H1 (cell line): ENCODE results near the gene TRIOBP. TPM values are rescaled to one million over a fixed set of nuclear protein-coding genes. Genes with fewer than 3 reads are reported as not detected.
A peak's percentile ranks its signal among the peaks of the same experiment; 100 is the strongest.

Experiments used
- CTCF ChIA-PET: fragments of 300-600 bp; sonication (Branson Sonifier 250); formaldehyde crosslinking; loops from one replicate; lab custom pipeline; 2021; ENCODE audit not compliant: partially characterized antibody; lab: Charles Lee
- POLR2A ChIA-PET: fragments of 300-600 bp; sonication (Branson Sonifier 250); formaldehyde crosslinking; loops from one replicate; lab custom pipeline; 2021; ENCODE audit warnings: inconsistent platforms; ENCODE audit not compliant: partially characterized antibody; lab: Charles Lee
- DNase-seq, 2 experiments: peaks; one replicate each; pipeline versions ENCODE4 v3.0.0 to v3.0.0-alpha.2; 2010 to 2022; ENCODE audit warnings: low spot score in 2 of 2, low read depth in 1 of 2, mixed read lengths in 1 of 2
- FAIRE-seq: peaks from 2 replicates; lab custom pipeline; 2011; peaks lifted over from hg19 to GRCh38; lab: Jason Lieb, UNC
- H2AFZ ChIP-seq: 2 replicates; pipeline ENCODE4 v1.8.1; 2012; ENCODE audit warnings: low read length, inconsistent platforms
- H2AK5ac ChIP-seq: 2 replicates; pipeline ENCODE4 v1.6.1; 2013; ENCODE audit warnings: low read depth, low read length
- H2BK120ac ChIP-seq: replicated peaks from 2 replicates; pipeline ENCODE3; 2013; ENCODE audit warnings: low read depth, low read length, inconsistent platforms
- H2BK12ac ChIP-seq: 2 replicates; pipeline ENCODE4 v1.6.1; 2013; ENCODE audit warnings: low read depth, low read length
- H2BK15ac ChIP-seq: 2 replicates; pipeline ENCODE4 v1.6.1; 2013; ENCODE audit warnings: low read length
- H2BK20ac ChIP-seq: 2 replicates; pipeline ENCODE4 v1.6.1; 2013; ENCODE audit warnings: low read length
- H2BK5ac ChIP-seq: 2 replicates; pipeline ENCODE4 v1.6.1; 2013; ENCODE audit warnings: low read depth, low read length
- H3K14ac ChIP-seq: 2 replicates; pipeline ENCODE4 v1.6.1; 2013; ENCODE audit warnings: inconsistent platforms; ENCODE audit not compliant: insufficient read length
- H3K18ac ChIP-seq: 2 replicates; pipeline ENCODE4 v1.6.1; 2013; ENCODE audit warnings: low read length; ENCODE audit errors: extremely low read depth
- H3K23ac ChIP-seq: 2 replicates; pipeline ENCODE4 v1.6.1; 2013; ENCODE audit warnings: inconsistent platforms; ENCODE audit not compliant: insufficient read length
- H3K23me2 ChIP-seq: 2 replicates; pipeline ENCODE4 v1.6.1; 2013; ENCODE audit warnings: low read depth, low read length
- H3K27ac ChIP-seq: 2 replicates; pipeline ENCODE4 v1.6.1; 2011; ENCODE audit warnings: low read depth, low read length, inconsistent platforms
- H3K27me3 ChIP-seq, 4 experiments: replicated peaks in 1 of 4; 1 replicate in 1 of 4; 2 replicates in 3 of 4; pipeline versions ENCODE4 v1.6.1 to v1.8.1; 2011 to 2013; ENCODE audit warnings: low read length in 3 of 4, mild to moderate bottlenecking in 3 of 4, inconsistent platforms in 2 of 4, mixed read lengths in 2 of 4, moderate library complexity in 1 of 4; ENCODE audit not compliant: control insufficient read depth in 3 of 4, insufficient read depth in 3 of 4; ENCODE audit errors: extremely low read depth in 1 of 4
- H3K36me3 ChIP-seq, 4 experiments: 2 replicates each; pipeline versions ENCODE4 v1.6.1 to v1.8.1; 2011 to 2013; ENCODE audit warnings: mild to moderate bottlenecking in 4 of 4, low read length in 3 of 4, moderate library complexity in 2 of 4, control low read depth in 1 of 4, inconsistent platforms in 1 of 4; ENCODE audit not compliant: insufficient read depth in 4 of 4, control insufficient read depth in 2 of 4
- H3K4ac ChIP-seq: replicated peaks from 2 replicates; pipeline ENCODE3; 2013; ENCODE audit warnings: low read length, low read depth, mixed read lengths, inconsistent platforms; ENCODE audit not compliant: insufficient read length
- H3K4me1 ChIP-seq, 4 experiments: replicated peaks in 1 of 4; 1 replicate in 1 of 4; 2 replicates in 3 of 4; pipeline versions ENCODE4 v1.6.1 to v1.8.1; 2011 to 2013; ENCODE audit warnings: low read length in 3 of 4, inconsistent platforms in 2 of 4, mixed read lengths in 1 of 4; ENCODE audit not compliant: insufficient read depth in 4 of 4, control insufficient read depth in 3 of 4
- H3K4me2 ChIP-seq, 2 experiments: 2 replicates each; pipeline versions ENCODE4 v1.6.1 to v1.8.1; 2011 to 2013; ENCODE audit warnings: low read depth in 2 of 2, low read length in 2 of 2, control low read depth in 1 of 2, inconsistent platforms in 1 of 2, mild to moderate bottlenecking in 1 of 2; ENCODE audit not compliant: insufficient read depth in 1 of 2
- H3K4me3 ChIP-seq, 4 experiments: fragments of 200-600, 300-600 bp in 1 of 4; sonication (generic), shearing (Covaris generic), sonication (Bioruptor Twin) in 1 of 4; 2 replicates each; pipeline versions ENCODE4 v1.5.1 to v1.8.1; 2011 to 2016; ENCODE audit warnings: low read length in 4 of 4, low read depth in 3 of 4, control low read depth in 2 of 4, inconsistent platforms in 2 of 4, mild to moderate bottlenecking in 2 of 4, mixed read lengths in 1 of 4, moderate library complexity in 1 of 4; ENCODE audit not compliant: insufficient read depth in 2 of 4; ENCODE audit errors: extremely low read depth in 1 of 4
- H3K56ac ChIP-seq: replicated peaks from 2 replicates; pipeline ENCODE3; 2013; ENCODE audit warnings: low read depth, mild to moderate bottlenecking, mixed read lengths, low read length, inconsistent platforms; ENCODE audit not compliant: insufficient read length
- H3K79me1 ChIP-seq: 2 replicates; pipeline ENCODE4 v1.6.1; 2013; ENCODE audit warnings: low read depth, low read length, control low read depth
- H3K79me2 ChIP-seq, 2 experiments: 2 replicates each; pipeline versions ENCODE4 v1.6.1 to v1.8.1; 2012 to 2013; ENCODE audit warnings: low read length in 2 of 2, mild to moderate bottlenecking in 2 of 2, inconsistent platforms in 1 of 2; ENCODE audit not compliant: insufficient read depth in 2 of 2, control insufficient read depth in 1 of 2
- H3K9ac ChIP-seq, 4 experiments: replicated peaks in 1 of 4; 1 replicate in 1 of 4; 2 replicates in 3 of 4; pipeline versions ENCODE4 v1.6.1 to v1.8.1; 2011 to 2013; ENCODE audit warnings: low read depth in 3 of 4, low read length in 3 of 4, control low read depth in 2 of 4, mild to moderate bottlenecking in 2 of 4, moderate library complexity in 2 of 4, inconsistent platforms in 1 of 4; ENCODE audit errors: extremely low read depth in 1 of 4
- H3K9me3 ChIP-seq, 2 experiments: 2 replicates each; pipeline versions ENCODE4 v1.6.1 to v1.8.1; 2012 to 2013; ENCODE audit warnings: mild to moderate bottlenecking in 2 of 2, moderate library complexity in 2 of 2, control low read depth in 1 of 2, inconsistent platforms in 1 of 2, low read depth in 1 of 2, low read length in 1 of 2, mixed read lengths in 1 of 2; ENCODE audit not compliant: insufficient read depth in 2 of 2
- H4K20me1 ChIP-seq, 2 experiments: replicated peaks in 1 of 2; 2 replicates each; pipeline versions ENCODE3 to v1.8.1; 2011 to 2013; ENCODE audit warnings: inconsistent platforms in 2 of 2, low read length in 2 of 2, mild to moderate bottlenecking in 1 of 2; ENCODE audit not compliant: insufficient read depth in 2 of 2, control insufficient read depth in 1 of 2
- H4K5ac ChIP-seq: 2 replicates; pipeline ENCODE4 v1.6.1; 2013; ENCODE audit warnings: low read length, low read depth, mixed read lengths, inconsistent platforms; ENCODE audit not compliant: insufficient read length
- H4K8ac ChIP-seq: 2 replicates; pipeline ENCODE4 v1.8.0; 2013; ENCODE audit warnings: mild to moderate bottlenecking, moderate library complexity, low read length, inconsistent platforms; ENCODE audit not compliant: insufficient read depth; ENCODE audit errors: extremely low read depth
- H4K91ac ChIP-seq: replicated peaks from 2 replicates; pipeline ENCODE3; 2013; ENCODE audit warnings: low read length, mixed read lengths, inconsistent platforms; ENCODE audit not compliant: insufficient read length
- CTBP2 ChIP-seq: IDR thresholded peaks from 2 replicates; pipeline ENCODE4 v1.7.0; 2011; ENCODE audit warnings: borderline replicate concordance, mild to moderate bottlenecking, moderate library complexity, mixed read lengths, low read length; ENCODE audit not compliant: insufficient read depth, insufficient read length
- KDM4A ChIP-seq: IDR thresholded peaks from one replicate; pipeline ENCODE4 v1.7.1; 2012; ENCODE audit warnings: low read depth, mild to moderate bottlenecking, moderate library complexity, low read length, inconsistent platforms; ENCODE audit not compliant: severe bottlenecking
- KDM5A ChIP-seq: fragments of 200-600 bp; IDR thresholded peaks from 2 replicates; pipeline ENCODE4 v1.7.1; 2012; ENCODE audit warnings: mild to moderate bottlenecking, low read length, inconsistent platforms, mixed read lengths
- SIN3A ChIP-seq, 2 experiments: IDR thresholded peaks in 1 of 2; conservative IDR thresholded peaks in 1 of 2; 2 replicates each; pipeline ENCODE4 v1.6.1; 2011 to 2012; ENCODE audit warnings: low read length in 2 of 2, improper control_type of control experiment in 1 of 2, low read depth in 1 of 2, mild to moderate bottlenecking in 1 of 2
- SP4 ChIP-seq: IDR thresholded peaks from 2 replicates; pipeline ENCODE4 v1.6.1; 2012; ENCODE audit warnings: low read length, inconsistent platforms
- WGBS, 2 experiments: shearing (Covaris generic) in 1 of 2; methylation state at CpG; one replicate each; pipeline versions ENCODE4 v1.1.6 to v1.1.7; 2013 to 2015; ENCODE audit warnings: low lambda C conversion rate in 2 of 2, mixed read lengths in 2 of 2, inconsistent platforms in 1 of 2, low coverage in 1 of 2, missing lambda C conversion rate in 1 of 2; ENCODE audit not compliant: insufficient replicate concordance in 2 of 2, insufficient coverage in 1 of 2, insufficient read length in 1 of 2; ENCODE audit errors: extremely low coverage in 1 of 2, missing lambda C conversion rate in 1 of 2; 5-methylcytosine and 5-hydroxymethylcytosine counted together
- polyA plus RNA-seq, 7 experiments: library from polyadenylated mRNA; depleted of rRNA in 3 of 7; stranded (reverse) in 5 of 7; unstranded in 2 of 7; fragments of >200 nt in 5 of 7; fragments of 200-250 nt in 2 of 7; gene quantifications; 1 replicate in 5 of 7; 2 replicates in 1 of 7; 4 replicates in 1 of 7; pipeline versions ENCODE4 v1.2.1 to v1.2.3, GENCODE V29; 2011 to 2013; ENCODE audit warnings: missing spikeins in 2 of 7, mixed read lengths in 2 of 7
- total RNA-seq: library from RNA; stranded (reverse); fragmentation: NEBNext Ultra II Directional; extraction: Animal tissue kit (Norgen Biotek cat#: 25700); gene quantifications from 2 replicates; pipeline ENCODE4 v1.2.1, GENCODE V29; 2021
- TF ChIP-seq, protein P1 (sequence below), 3 experiments: IDR thresholded peaks; 1 replicate in 2 of 3; 2 replicates in 1 of 3; pipeline versions ENCODE4 v1.5.1 to v1.6.1; 2011; ENCODE audit warnings: low read length in 3 of 3, mild to moderate bottlenecking in 3 of 3, inconsistent platforms in 2 of 3, low read depth in 1 of 3, moderate library complexity in 1 of 3; ENCODE audit not compliant: insufficient read depth in 1 of 3; ENCODE audit errors: control extremely low read depth in 1 of 3

The TRIOBP gene
- total and polyA plus RNA-seq, 2 of the 8 experiments (the other 6 are each of a cell fraction or from before 2014, with no cell fraction given), result 18.2 to 27.3 TPM

DNA sequence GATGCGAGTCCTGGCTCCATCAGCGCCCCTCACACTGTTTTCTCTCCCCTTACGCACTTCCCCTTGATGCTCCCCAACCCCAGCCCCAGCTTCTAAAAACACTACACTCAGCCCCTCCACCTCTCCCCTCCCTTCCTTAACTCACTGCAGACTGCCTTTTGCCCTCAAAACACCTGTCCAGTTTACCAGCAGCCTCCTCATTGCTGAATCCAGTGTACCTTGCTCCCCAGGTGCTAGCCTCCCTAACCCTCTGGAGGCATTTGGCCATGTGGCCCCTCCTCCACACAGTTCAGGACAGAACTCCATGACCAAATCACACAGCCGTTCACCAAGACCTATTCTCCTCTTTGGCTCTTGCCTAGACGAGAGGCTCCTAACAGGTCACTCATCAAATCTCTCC, 123.5 kb downstream of the TRIOBP start:
- no peak overlapping the region for H2BK120ac ChIP-seq
- H3K9me3 ChIP-seq, result no peaks in the 10 kb centered on the region
- no peaks in the 10 kb centered on the region for H3K79me2 ChIP-seq
- FAIRE-seq (no peak), DNase-seq (no peak)
- no peak overlapping the region for H3K56ac ChIP-seq
- no peak overlapping the region for H2AFZ ChIP-seq
- H3K9ac ChIP-seq, result no peak overlapping the region
- H2BK15ac ChIP-seq, result peak overlapping the region; percentile 98; the same call in 1 of the 2 replicates
- H4K91ac ChIP-seq, result no peak overlapping the region
- no peak overlapping the region for H3K27ac ChIP-seq
- no peak overlapping the region for H3K14ac ChIP-seq
- H2AK5ac ChIP-seq, result no peak overlapping the region
- H3K36me3 ChIP-seq, result peaks cover 0 to 5% (median under 1%) of the 10 kb centered on the region in 4 experiments; a peak in 2 of 8 replicates
- no peak overlapping the region for H3K18ac ChIP-seq
- no peak overlapping the region for H4K5ac ChIP-seq
- no peak overlapping the region for H4K8ac ChIP-seq
- 0 out of 2 replicates have a peak overlapping the region, but pooled peaks have one; percentile 18 for H2BK20ac ChIP-seq
- no peak overlapping the region for H3K4me2 ChIP-seq
- POLR2A ChIA-PET, result interaction anchor here (1.9 to 6.2 kb wide), 4 partner anchors 9 to 41 kb away, joined by 5 to 142 read pairs (median 34); partner anchors contain the start of genes EIF3L and GCAT
- H3K4me3 ChIP-seq, result no peak overlapping the region
- no peak overlapping the region for H3K23ac ChIP-seq
- H3K79me1 ChIP-seq, result no peaks in the 10 kb centered on the region
- H3K4ac ChIP-seq, result no peak overlapping the region
- no peak overlapping the region for H2BK5ac ChIP-seq
- CTCF ChIA-PET, result interaction anchor here (1.0 to 7.7 kb wide), 6 partner anchors 12 to 52 kb away, joined by 3 to 80 read pairs (median 20); partner anchors contain the start of genes ANKRD54 and GCAT
- whole genome bisulfite sequencing, 2 experiments, result 90% methylated on average over 5 of the region's 5 CpGs; no CpG with 5 or more reads in 1 of the 2 experiments
- H3K27me3 ChIP-seq, result peaks cover 8 to 39% (median 34%) of the 10 kb centered on the region in 4 experiments
- H3K4me1 ChIP-seq, result peaks cover 5 to 40% (median 27%) of the 10 kb centered on the region in 4 experiments
- peaks cover 17% of the 10 kb centered on the region for H3K23me2 ChIP-seq
- H2BK12ac ChIP-seq, result peak overlapping the region; percentile 71; the same call in 1 of the 2 replicates
- no peaks in the 10 kb centered on the region for H4K20me1 ChIP-seq
- TF ChIP-seq SIN3A (conservative IDR thresholded peaks at IDR 0.05 in 1 of 2, IDR thresholded peaks at IDR 0.05 in 1 of 2; ENCODE audit: low read depth in 1 of 2, low read length in 2 of 2), result no peak
- TF ChIP-seq CTBP2, result no peak
- TF ChIP-seq KDM4A, result no peak
- TF ChIP-seq, protein P1, sequence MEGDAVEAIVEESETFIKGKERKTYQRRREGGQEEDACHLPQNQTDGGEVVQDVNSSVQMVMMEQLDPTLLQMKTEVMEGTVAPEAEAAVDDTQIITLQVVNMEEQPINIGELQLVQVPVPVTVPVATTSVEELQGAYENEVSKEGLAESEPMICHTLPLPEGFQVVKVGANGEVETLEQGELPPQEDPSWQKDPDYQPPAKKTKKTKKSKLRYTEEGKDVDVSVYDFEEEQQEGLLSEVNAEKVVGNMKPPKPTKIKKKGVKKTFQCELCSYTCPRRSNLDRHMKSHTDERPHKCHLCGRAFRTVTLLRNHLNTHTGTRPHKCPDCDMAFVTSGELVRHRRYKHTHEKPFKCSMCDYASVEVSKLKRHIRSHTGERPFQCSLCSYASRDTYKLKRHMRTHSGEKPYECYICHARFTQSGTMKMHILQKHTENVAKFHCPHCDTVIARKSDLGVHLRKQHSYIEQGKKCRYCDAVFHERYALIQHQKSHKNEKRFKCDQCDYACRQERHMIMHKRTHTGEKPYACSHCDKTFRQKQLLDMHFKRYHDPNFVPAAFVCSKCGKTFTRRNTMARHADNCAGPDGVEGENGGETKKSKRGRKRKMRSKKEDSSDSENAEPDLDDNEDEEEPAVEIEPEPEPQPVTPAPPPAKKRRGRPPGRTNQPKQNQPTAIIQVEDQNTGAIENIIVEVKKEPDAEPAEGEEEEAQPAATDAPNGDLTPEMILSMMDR (IDR thresholded peaks at IDR 0.05; ENCODE audit: control extremely low read depth in 1 of 3, insufficient read depth in 1 of 3, low read depth in 1 of 3, low read length in 3 of 3), result no peak
- TF ChIP-seq KDM5A, result no peak
- no peak for TF ChIP-seq SP4
